Adrenal gland (tissue), 12 donors: Measurements from ENCODE around the gene BAG3. TPM values are rescaled to one million over a fixed set of nuclear protein-coding genes. Genes with fewer than 3 reads are reported as not detected.

ENCODE experiments used
- DNase-seq, 7 donors: peaks; one replicate each; pipeline ENCODE4 v3.0.0-alpha.2; 2019 to 2020
- H3K27ac ChIP-seq, 5 donors: fragments of 200-600 bp; sonication (generic) in 4 of 5; 1 replicate in 3 of 5; 2 replicates in 2 of 5; pipeline versions ENCODE4 v1.5.1 to v1.8.0; 2016 to 2020; ENCODE audit warnings: mild to moderate bottlenecking in 1 of 5
- H3K27me3 ChIP-seq: fragments of 200-600 bp; 2 replicates; pipeline ENCODE4 v1.8.0; 2021
- H3K36me3 ChIP-seq, 2 donors: fragments of 200-600 bp; replicated peaks in 1 of 2; 1 replicate in 1 of 2; 2 replicates in 1 of 2; pipeline versions ENCODE4 v1.5.1 to v1.8.0; 2018 to 2022
- H3K4me1 ChIP-seq, 2 donors: fragments of 200-600 bp; replicated peaks in 1 of 2; 1 replicate in 1 of 2; 2 replicates in 1 of 2; pipeline versions ENCODE4 v1.5.1 to v1.8.0; 2018 to 2021
- H3K4me3 ChIP-seq, 4 donors: fragments of 200-600 bp; sonication (generic) in 3 of 4; one replicate each; pipeline ENCODE4 v1.5.1; 2016 to 2018
- H3K9me3 ChIP-seq, 3 donors: fragments of 200-600 bp; sonication (generic) in 1 of 3; replicated peaks in 1 of 3; 1 replicate in 2 of 3; 2 replicates in 1 of 3; pipeline versions ENCODE4 v1.5.1 to v1.8.0; 2016 to 2021
- CTCF ChIP-seq, 6 experiments: fragments of 450-650 bp in 4 of 6; fragments of 200-600 bp in 2 of 6; sonication (generic) in 1 of 6; IDR thresholded peaks; 1 replicate in 5 of 6; 2 replicates in 1 of 6; pipeline versions ENCODE4 v1.5.1 to v1.8.0; 2016 to 2021; ENCODE audit warnings: antibody characterized with exemption in 6 of 6, mild to moderate bottlenecking in 2 of 6, moderate library complexity in 1 of 6
- POLR2A ChIP-seq, 2 donors: fragments of 450-650 bp; IDR thresholded peaks; one replicate each; pipeline ENCODE4 v1.6.1; 2017; ENCODE audit warnings: antibody characterized with exemption in 2 of 2, mild to moderate bottlenecking in 2 of 2, moderate library complexity in 1 of 2
- WGBS, 4 donors: extraction: QIAGEN DNeasy Blood & Tissue Kit in 2 of 4; methylation state at CpG; one replicate each; pipeline versions ENCODE4 v1.1.5 to v1.1.7; 2013 to 2017; 5-methylcytosine and 5-hydroxymethylcytosine counted together
- intact Hi-C, 2 donors: fragments of 100-400 bp; cut with DNase I; formaldehyde crosslinking; loops; one replicate each; pipeline versions ENCODE4 v1.14.1 to v1.15.0; 2022 to 2023
- polyA plus RNA-seq, 3 donors: library from polyadenylated mRNA; stranded (reverse); fragments of 200-250 nt in 2 of 3; fragments of 350-450 nt in 1 of 3; fragmentation: Illumina TruSeq in 1 of 3; extraction: RNeasy Lipid Tissue Mini Kit (QIAGEN cat#74804) in 1 of 3; gene quantifications; one replicate each; pipeline ENCODE4 v1.2.3, GENCODE V29; 2013 to 2014
- total RNA-seq, 9 donors: library from RNA; depleted of rRNA in 4 of 9; stranded (reverse); fragments of >200 nt in 4 of 9; fragments of 120-200 nt in 1 of 9; fragmentation: NEBNext Ultra II Directional in 1 of 9; extraction: Animal tissue kit (Norgen Biotek cat#: 25700) in 1 of 9; gene quantifications; one replicate each; pipeline versions ENCODE4 v1.1.0 to v1.2.4, GENCODE V29; 2013 to 2023
- donor health status: healthy with polysubstance abuse.
- donor health status: Bipolar disorder and iron deficiency.
- donor health status: DM: yes; HTN: yes; CAD: no.
- donor health status: DM: no; HTN: no; CAD: no.
- donor health status: DM: no; HTN: no; CAD: no.
- donor health status: DM: yes; HTN: yes; CAD: no.

Gene BAG3
- total and polyA plus RNA-seq, 12 donors = 6.1 to 49.3 (median 30.0) TPM

GRCh38 chr10:119655566-119656001 is 4.4 kb downstream of the BAG3 start:
- H3K4me1 ChIP-seq = peaks cover 41 to 78% of the 10 kb centered on the region in 2 donors
- peak overlapping the region; percentile 56 to 99 (median 83) for H3K27ac ChIP-seq
- DNase-seq = peak; percentile 79 to 95 (median 87)
- no peaks in the 10 kb centered on the region for H3K27me3 ChIP-seq
- intact Hi-C loops = no loop called here
- TF ChIP-seq CTCF (IDR thresholded peaks at IDR 0.05) = no peak
- peak; percentile 75 to 77 for TF ChIP-seq POLR2A (IDR thresholded peaks at IDR 0.05)
- H3K36me3 ChIP-seq = no peaks in the 10 kb centered on the region
- no peaks in the 10 kb centered on the region for H3K9me3 ChIP-seq
- WGBS, 4 donors = 22 to 40% (median 34%) methylated on average over 11 of the region's 11 CpGs
- H3K4me3 ChIP-seq = peak overlapping the region in 1 of 4 donors; percentile 30

DNA sequence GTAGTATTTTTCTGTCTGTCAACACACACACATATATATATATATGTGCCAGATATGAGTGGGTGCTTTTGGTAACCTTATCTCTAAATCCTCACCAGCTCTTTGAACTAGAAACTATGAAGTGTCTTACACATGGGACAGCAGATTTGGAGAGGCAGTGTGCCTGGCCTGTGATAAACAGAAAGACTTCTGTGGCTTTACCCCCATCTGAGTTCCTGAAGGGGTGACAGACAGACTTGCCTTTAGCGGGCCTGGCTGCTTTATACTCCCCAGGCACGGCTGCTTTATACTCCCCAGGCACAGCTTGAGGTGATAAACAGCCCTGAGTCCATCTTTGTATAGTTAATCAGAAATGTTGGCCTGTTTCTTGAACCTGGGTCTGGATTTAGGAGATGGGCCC is 5.6 kb downstream of the BAG3 start:
- Histone ChIP-seq H3K4me1 (peaks cover 41 to 78% of the 10 kb centered on the region in 2 donors), H3K4me3 (no peak overlapping the region), H3K9me3 (no peaks in the 10 kb centered on the region), H3K36me3 (no peaks in the 10 kb centered on the region), H3K27me3 (no peaks in the 10 kb centered on the region), H3K27ac (peak overlapping the region; percentile 24 to 99 (median 83))
- TF ChIP-seq POLR2A (IDR thresholded peaks at IDR 0.05) (no peak), CTCF (IDR thresholded peaks at IDR 0.05) (no peak)
- DNase-seq = no peak
- 69 to 91% (median 80%) methylated on average over 2 of the region's 2 CpGs for WGBS, 4 donors
- intact Hi-C loops = no loop called here

GRCh38 chr10:119657725-119658124 is 6.5 kb downstream of the BAG3 start:
- no peaks in the 10 kb centered on the region for H3K36me3 ChIP-seq
- TF ChIP-seq CTCF (IDR thresholded peaks at IDR 0.05) (no peak), POLR2A (IDR thresholded peaks at IDR 0.05) (no peak)
- peak in 6 of 7 donors; percentile 46 to 82 (median 76) for DNase-seq
- no peak overlapping the region for H3K4me3 ChIP-seq
- 25 to 50% (median 33%) methylated on average over 6 to 7 of the region's 7 CpGs for WGBS, 4 donors
- H3K27ac ChIP-seq = peak overlapping the region; percentile 24 to 99 (median 83)
- intact Hi-C loops = no loop called here
- no peaks in the 10 kb centered on the region for H3K9me3 ChIP-seq
- peaks cover 39 to 81% of the 10 kb centered on the region in 2 donors for H3K4me1 ChIP-seq
- H3K27me3 ChIP-seq = no peaks in the 10 kb centered on the region

DNA sequence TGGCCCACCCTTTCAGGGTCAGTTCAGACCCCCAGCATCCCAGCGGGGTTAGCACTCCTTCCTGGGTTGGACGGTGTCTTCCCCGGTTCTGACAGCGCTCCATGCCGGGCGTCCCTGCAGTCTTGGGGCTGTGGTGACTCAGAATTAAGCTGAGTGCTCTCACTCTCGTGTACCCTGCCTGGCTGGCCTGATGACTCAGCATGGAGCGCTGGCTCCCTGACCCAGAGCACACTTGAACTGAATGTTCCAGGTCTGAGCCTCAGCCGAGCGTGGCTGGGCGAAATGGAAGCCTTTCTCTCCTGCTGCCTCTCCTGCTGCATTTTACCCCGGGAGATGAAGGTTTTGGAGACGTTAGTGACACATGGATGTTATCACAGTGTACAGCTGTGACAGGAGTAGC is 7.1 kb downstream of the BAG3 start:
- intact Hi-C loops = no loop called here
- peak overlapping the region; percentile 42 to 99 (median 83) for H3K27ac ChIP-seq

More for the DNA sequence above, 7.1 kb downstream of the BAG3 start:
- peak in 1 of 2 donors; percentile 81 for TF ChIP-seq POLR2A (IDR thresholded peaks at IDR 0.05)
- no peak for TF ChIP-seq CTCF (IDR thresholded peaks at IDR 0.05)
- H3K9me3 ChIP-seq = no peaks in the 10 kb centered on the region
- 18 to 28% (median 23%) methylated on average over 7 to 13 of the region's 13 CpGs for WGBS, 4 donors
- peak; percentile 89 to 97 (median 95) for DNase-seq
- H3K4me1 ChIP-seq = peaks cover 35 to 81% of the 10 kb centered on the region in 2 donors
- H3K27me3 ChIP-seq = no peaks in the 10 kb centered on the region
- H3K4me3 ChIP-seq = no peak overlapping the region
- no peaks in the 10 kb centered on the region for H3K36me3 ChIP-seq
